Skin of body (tissue), 3 donors: ENCODE results near the gene TP53TG3D. TPM values are rescaled to one million over a fixed set of nuclear protein-coding genes. Genes with fewer than 3 reads are reported as not detected.
"Not testable (repeated sequence)": the region's sequence is repeated elsewhere in the genome, so short reads cannot be mapped to it uniquely, and the experiment has no call there.

Source experiments
- DNase-seq: peaks from one replicate; lab custom pipeline; 2025; lab: John Stamatoyannopoulos, UW
- small RNA-seq: library from RNA; depleted of rRNA; stranded (forward); fragments of <200 nt; gene quantifications from one replicate; pipeline ENCODE3, GENCODE V24; 2014; ENCODE audit warnings: low replicate concordance
- total RNA-seq: library from RNA; depleted of rRNA; stranded (reverse); fragments of >200 nt; gene quantifications from one replicate; pipeline ENCODE4 v1.2.3, GENCODE V29; 2014

TP53TG3D gene
- not detected for total RNA-seq

- DNase-seq, result not testable (repeated sequence)
Observed at GRCh38 chr16:32252986-32253385, at the start of gene TP53TG3D. TP53TG3D (plus strand) TSS chr16:32253286; CDS start chr16:32253354, 68 bp downstream.

- DNase-seq, result not testable (repeated sequence)
Observed at GRCh38 chr16:32253507-32253906, 421 bp downstream of the TP53TG3D start.

GRCh38 chr16:32261526-32261925 lies 8.4 kb downstream of the TP53TG3D start:
- DNase-seq, result not testable (repeated sequence)

GRCh38 chr16:32263552-32263951 lies 10.5 kb downstream of the TP53TG3D start:
- not testable (repeated sequence) for DNase-seq

- not testable (repeated sequence) for DNase-seq
Observed at GRCh38 chr16:32281910-32282309, 28.8 kb downstream of the TP53TG3D start.

- DNase-seq, result not testable (repeated sequence)
Observed at GRCh38 chr16:32283024-32283423, 29.9 kb downstream of the TP53TG3D start.

GRCh38 chr16:32283917-32284495 lies 30.9 kb downstream of the TP53TG3D start:
- not testable (repeated sequence) for DNase-seq

- not testable (repeated sequence) for DNase-seq
Observed at GRCh38 chr16:32284800-32285796, 32.0 kb downstream of the TP53TG3D start.

GRCh38 chr16:32286193-32286592 lies 33.1 kb downstream of the TP53TG3D start:
- not testable (repeated sequence) for DNase-seq

- DNase-seq, result not testable (repeated sequence)
Observed at GRCh38 chr16:32287743-32288142, 34.7 kb downstream of the TP53TG3D start.

- not testable (repeated sequence) for DNase-seq
Observed at GRCh38 chr16:32289197-32289596, 36.1 kb downstream of the TP53TG3D start.

GRCh38 chr16:32302776-32303175 lies 49.7 kb downstream of the TP53TG3D start:
- DNase-seq, result not testable (repeated sequence)

Small RNA genes lying within 50 kb of the gene (small RNA-seq; reads per million reads assigned to genes)
- gene AC133485.1, result not detected
- not detected for gene AC140878.1
